ENCODE measurements around the gene NUP93. TPM values are rescaled to one million over a fixed set of nuclear protein-coding genes. Genes with fewer than 3 reads are reported as not detected.

NUP93 gene
- total and polyA plus RNA-seq, 9 of the 15 experiments (the other 6 are each of a cell fraction or from before 2014, with no cell fraction given), result 92.0 to 162 (median 121) TPM

DNA sequence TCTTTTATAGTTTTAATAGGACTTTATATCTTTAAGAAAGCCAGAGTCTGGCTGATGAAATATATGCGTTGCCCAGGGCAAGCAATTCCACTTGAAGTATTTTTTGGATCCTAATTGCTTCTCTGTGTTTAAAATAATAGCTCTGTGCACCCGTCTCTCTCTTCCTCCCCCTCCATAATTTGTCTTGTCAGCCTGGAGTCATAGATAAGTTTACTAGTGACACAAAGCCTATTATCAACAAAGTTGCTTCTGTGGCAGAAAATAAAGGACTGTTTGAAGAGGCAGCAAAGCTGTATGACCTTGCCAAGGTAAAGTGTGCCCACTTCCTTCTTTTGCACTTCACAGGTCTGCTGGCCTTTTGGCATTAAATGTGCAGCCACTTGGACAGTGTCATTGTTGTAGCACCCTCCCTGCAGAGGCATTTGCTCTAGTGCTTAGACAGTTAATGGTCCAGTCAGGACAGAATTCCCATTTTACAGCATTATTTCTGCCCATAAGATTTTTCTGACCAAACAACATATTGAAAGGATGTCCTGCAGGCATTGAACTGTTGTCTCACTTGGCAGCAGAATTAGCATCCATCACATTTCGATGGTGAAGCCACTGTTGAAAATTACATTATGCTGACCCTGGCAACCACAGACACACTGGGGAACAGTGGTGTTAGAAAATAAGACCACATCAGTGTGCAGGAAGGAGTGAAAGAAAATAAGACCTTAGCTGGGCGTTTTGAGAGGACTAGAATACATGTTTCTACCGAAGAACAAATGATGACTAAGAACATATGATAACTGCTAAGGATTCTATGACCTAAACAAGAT, 106.7 kb downstream of the NUP93 start (continued):
- TF ChIP-seq, protein P1, sequence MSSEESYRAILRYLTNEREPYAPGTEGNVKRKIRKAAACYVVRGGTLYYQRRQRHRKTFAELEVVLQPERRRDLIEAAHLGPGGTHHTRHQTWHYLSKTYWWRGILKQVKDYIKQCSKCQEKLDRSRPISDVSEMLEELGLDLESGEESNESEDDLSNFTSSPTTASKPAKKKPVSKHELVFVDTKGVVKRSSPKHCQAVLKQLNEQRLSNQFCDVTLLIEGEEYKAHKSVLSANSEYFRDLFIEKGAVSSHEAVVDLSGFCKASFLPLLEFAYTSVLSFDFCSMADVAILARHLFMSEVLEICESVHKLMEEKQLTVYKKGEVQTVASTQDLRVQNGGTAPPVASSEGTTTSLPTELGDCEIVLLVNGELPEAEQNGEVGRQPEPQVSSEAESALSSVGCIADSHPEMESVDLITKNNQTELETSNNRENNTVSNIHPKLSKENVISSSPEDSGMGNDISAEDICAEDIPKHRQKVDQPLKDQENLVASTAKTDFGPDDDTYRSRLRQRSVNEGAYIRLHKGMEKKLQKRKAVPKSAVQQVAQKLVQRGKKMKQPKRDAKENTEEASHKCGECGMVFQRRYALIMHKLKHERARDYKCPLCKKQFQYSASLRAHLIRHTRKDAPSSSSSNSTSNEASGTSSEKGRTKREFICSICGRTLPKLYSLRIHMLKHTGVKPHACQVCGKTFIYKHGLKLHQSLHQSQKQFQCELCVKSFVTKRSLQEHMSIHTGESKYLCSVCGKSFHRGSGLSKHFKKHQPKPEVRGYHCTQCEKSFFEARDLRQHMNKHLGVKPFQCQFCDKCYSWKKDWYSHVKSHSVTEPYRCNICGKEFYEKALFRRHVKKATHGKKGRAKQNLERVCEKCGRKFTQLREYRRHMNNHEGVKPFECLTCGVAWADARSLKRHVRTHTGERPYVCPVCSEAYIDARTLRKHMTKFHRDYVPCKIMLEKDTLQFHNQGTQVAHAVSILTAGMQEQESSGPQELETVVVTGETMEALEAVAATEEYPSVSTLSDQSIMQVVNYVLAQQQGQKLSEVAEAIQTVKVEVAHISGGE (CRISPR knock-in tag; IDR thresholded peaks at IDR 0.05), result peak in 1 of 3 experiments; percentile 80; a peak in 2 of 6 replicates
- peak; percentile 74 for TF ChIP-seq SOX6 (IDR thresholded peaks at IDR 0.05)
- no peak for TF ChIP-seq KLF6 (CRISPR knock-in tag; IDR thresholded peaks at IDR 0.05; ENCODE audit: borderline replicate concordance)
- TF ChIP-seq ZNF165 (CRISPR knock-in tag; IDR thresholded peaks at IDR 0.05; ENCODE audit: borderline replicate concordance), result no peak
- no peak for TF ChIP-seq FIP1L1 (IDR thresholded peaks at IDR 0.05; ENCODE audit: low read depth, low read length, poor library complexity, severe bottlenecking)
- 0 out of 4 replicates have a peak, but pooled peaks of 1 of the 2 experiments have one; percentile 6 for TF ChIP-seq RAD21 (CRISPR knock-in tag; conservative IDR thresholded peaks at IDR 0.05 in 1 of 2, IDR thresholded peaks at IDR 0.05 in 1 of 2)
- TF ChIP-seq MEIS2 (IDR thresholded peaks at IDR 0.05; ENCODE audit: partially characterized antibody), result peak; percentile 91
- TF ChIP-seq SAP30 (IDR thresholded peaks at IDR 0.05; ENCODE audit: borderline replicate concordance, insufficient read depth, low read depth, low read length, poor library complexity, severe bottlenecking), result no peak
- no peak for TF ChIP-seq SNRNP70 (optimal IDR thresholded peaks at IDR 0.05; ENCODE audit: low read depth, low read length)
- TF ChIP-seq BACH1 (tag; IDR thresholded peaks at IDR 0.05), result no peak
- no peak for TF ChIP-seq NFXL1 (CRISPR knock-in tag; IDR thresholded peaks at IDR 0.05)
- no peak for TF ChIP-seq ZKSCAN3 (CRISPR knock-in tag; IDR thresholded peaks at IDR 0.05)
- TF ChIP-seq BRD9 (IDR thresholded peaks at IDR 0.05; ENCODE audit: low read depth, partially characterized antibody), result no peak
- TF ChIP-seq, protein P2, sequence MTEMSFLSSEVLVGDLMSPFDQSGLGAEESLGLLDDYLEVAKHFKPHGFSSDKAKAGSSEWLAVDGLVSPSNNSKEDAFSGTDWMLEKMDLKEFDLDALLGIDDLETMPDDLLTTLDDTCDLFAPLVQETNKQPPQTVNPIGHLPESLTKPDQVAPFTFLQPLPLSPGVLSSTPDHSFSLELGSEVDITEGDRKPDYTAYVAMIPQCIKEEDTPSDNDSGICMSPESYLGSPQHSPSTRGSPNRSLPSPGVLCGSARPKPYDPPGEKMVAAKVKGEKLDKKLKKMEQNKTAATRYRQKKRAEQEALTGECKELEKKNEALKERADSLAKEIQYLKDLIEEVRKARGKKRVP (CRISPR knock-in tag; IDR thresholded peaks at IDR 0.05), result peak; percentile 65
- no peak for TF ChIP-seq RBM39 (optimal IDR thresholded peaks at IDR 0.05; ENCODE audit: low read depth, low read length)
- peak; percentile 27; the same call in 1 of the 2 replicates for TF ChIP-seq CBFA2T3 (IDR thresholded peaks at IDR 0.05)
- TF ChIP-seq HNRNPLL (IDR thresholded peaks at IDR 0.05; ENCODE audit: low read depth, low read length, poor library complexity, severe bottlenecking), result no peak
- TF ChIP-seq MAFK (IDR thresholded peaks at IDR 0.05; ENCODE audit: low read length), result no peak
- no peak for TF ChIP-seq ZNF766 (CRISPR knock-in tag; conservative IDR thresholded peaks at IDR 0.05)
- TF ChIP-seq, protein P3, sequence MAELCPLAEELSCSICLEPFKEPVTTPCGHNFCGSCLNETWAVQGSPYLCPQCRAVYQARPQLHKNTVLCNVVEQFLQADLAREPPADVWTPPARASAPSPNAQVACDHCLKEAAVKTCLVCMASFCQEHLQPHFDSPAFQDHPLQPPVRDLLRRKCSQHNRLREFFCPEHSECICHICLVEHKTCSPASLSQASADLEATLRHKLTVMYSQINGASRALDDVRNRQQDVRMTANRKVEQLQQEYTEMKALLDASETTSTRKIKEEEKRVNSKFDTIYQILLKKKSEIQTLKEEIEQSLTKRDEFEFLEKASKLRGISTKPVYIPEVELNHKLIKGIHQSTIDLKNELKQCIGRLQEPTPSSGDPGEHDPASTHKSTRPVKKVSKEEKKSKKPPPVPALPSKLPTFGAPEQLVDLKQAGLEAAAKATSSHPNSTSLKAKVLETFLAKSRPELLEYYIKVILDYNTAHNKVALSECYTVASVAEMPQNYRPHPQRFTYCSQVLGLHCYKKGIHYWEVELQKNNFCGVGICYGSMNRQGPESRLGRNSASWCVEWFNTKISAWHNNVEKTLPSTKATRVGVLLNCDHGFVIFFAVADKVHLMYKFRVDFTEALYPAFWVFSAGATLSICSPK (IDR thresholded peaks at IDR 0.05; ENCODE audit: borderline replicate concordance), result no peak
- no peak for TF ChIP-seq ZNF224 (CRISPR knock-in tag; IDR thresholded peaks at IDR 0.05)
- TF ChIP-seq TEAD1 (CRISPR knock-in tag; IDR thresholded peaks at IDR 0.05), result no peak

All from K562 (cell line).